Occipital lobe (tissue), 2 donors: ENCODE results near the gene OR2T3. TPM values are rescaled to one million over a fixed set of nuclear protein-coding genes. Genes with fewer than 3 reads are reported as not detected.
"Not testable (repeated sequence)": the region's sequence is repeated elsewhere in the genome, so short reads cannot be mapped to it uniquely, and the experiment has no call there.

ENCODE experiments used
- DNase-seq: peaks from one replicate; lab custom pipeline; 2025; lab: John Stamatoyannopoulos, UW
- total RNA-seq: library from RNA; depleted of rRNA; stranded (reverse); fragments of >200 nt; gene quantifications from one replicate; pipeline ENCODE4 v1.2.3, GENCODE V29; 2014

Gene OR2T3, protein sequence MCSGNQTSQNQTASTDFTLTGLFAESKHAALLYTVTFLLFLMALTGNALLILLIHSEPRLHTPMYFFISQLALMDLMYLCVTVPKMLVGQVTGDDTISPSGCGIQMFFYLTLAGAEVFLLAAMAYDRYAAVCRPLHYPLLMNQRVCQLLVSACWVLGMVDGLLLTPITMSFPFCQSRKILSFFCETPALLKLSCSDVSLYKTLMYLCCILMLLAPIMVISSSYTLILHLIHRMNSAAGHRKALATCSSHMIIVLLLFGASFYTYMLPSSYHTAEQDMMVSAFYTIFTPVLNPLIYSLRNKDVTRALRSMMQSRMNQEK
- not detected for total RNA-seq

GRCh38 chr1:248473051-248473450 is at the start of gene OR2T3:
TSS of gene OR2T3 (plus strand) at chr1:248473351. CDS start at chr1:248473351, 0 bp downstream.
- not testable (repeated sequence) for DNase-seq

- not testable (repeated sequence) for DNase-seq
Observed at GRCh38 chr1:248427526-248428191, 45.5 kb upstream of the OR2T3 start.

- not testable (repeated sequence) for DNase-seq
Observed at GRCh38 chr1:248428192-248428533, 45.0 kb upstream of the OR2T3 start.

DNA sequence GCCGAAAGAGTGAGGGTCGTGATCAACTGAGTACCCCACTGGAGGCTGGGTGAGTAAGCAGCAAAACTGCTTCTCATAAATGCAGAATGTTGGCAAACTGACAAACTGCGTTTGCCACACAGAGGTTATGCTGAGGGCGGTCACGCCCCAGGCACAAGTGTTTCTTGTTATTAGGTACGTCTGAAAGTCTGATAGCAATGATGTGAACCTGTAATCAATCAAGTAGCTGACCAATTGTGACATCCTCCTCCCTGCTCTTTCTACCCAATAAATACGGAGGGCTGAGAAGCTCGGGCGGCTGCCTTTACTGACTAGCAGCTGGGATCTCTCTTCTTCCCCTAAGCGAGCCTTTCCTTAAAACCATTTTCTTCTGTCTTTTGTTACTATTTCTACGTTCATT is 41.5 kb upstream of the OR2T3 start:
- not testable (repeated sequence) for DNase-seq

DNA sequence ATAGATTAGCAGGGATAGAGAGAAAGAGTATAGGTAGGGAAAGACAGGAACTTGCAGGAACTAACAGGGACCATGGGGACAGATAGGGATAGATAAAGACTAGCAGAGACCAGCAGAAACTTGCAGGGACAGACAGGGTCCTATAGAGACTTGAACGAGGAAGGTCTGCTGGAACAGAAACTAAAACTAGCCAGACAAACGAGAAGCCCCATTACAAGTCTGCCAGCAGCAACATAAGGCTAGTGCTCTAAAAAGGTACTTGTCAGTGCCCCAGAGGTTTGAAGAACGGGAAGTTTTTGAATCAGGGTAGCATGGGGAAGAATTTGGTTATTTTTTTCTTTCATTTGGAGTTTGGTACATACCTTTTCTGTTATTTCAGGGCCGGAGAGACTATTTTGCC is 41.0 kb upstream of the OR2T3 start:
- not testable (repeated sequence) for DNase-seq

DNA sequence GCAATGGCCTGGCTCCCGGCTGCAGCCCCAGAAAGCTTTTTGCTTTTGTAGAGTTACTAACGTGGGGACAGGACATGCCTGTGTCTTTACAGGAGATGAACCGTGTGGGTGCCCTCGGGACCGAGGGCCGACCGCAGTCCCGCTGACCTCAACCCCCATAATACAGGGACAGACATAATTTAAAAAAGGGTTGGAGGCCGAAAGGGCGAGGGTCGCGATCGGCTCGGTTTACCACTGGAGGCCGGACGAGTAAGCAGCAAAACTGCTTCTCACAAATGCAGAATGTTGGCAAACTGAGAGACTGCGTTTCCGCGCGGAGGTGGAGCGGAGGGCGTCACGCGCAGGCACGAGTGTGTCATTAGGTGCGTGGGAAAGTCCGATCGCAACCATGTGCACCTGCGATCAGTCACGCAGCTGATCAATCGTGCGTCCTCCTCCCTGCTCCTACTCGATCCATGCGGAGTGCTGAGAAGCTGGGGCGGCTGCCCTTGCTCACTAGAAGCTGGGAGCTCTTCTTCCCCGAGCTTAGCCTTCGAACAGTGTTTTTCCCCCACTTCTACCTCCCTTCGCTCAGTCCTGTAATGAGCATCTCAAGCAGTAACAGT is 39.2 kb upstream of the OR2T3 start:
- DNase-seq = not testable (repeated sequence)

DNA sequence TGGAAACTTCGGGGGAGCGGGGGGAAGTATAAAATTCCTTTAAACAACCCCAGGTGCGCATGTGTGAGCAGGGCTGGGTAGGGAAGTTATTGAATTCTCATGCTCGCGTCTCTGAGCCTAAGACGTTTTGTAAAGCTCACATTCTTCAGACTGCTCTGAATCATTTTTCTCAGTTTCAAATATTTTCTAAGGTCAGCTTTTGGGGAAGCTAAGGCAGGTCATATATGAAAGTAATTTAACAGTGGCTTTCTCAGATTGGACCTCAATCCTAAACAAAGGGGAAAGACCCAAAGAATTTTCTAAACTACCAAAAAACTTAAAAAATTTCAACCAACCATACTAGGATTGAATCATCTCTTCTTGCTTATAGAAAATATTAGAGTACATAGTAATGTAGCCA is 38.2 kb upstream of the OR2T3 start:
- not testable (repeated sequence) for DNase-seq

DNA sequence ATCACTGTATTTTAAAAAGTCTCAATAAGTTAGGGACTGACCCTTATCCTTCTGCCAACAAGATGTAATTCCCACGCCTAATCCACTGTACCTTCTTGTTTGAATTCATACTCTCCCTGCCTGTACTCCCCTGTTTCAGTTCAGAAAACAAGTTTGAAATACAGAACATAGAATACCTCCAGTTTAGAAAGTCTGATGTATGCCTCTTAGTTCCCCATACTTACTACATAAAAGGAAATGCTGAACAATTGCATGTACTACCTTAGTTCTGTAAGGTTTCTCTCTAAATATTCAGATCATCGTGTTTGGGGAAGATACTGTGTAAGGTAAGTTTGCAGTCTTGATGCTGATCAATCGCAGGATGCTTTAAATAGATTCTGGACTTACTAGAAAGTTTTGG is 36.8 kb upstream of the OR2T3 start:
- DNase-seq = not testable (repeated sequence)

- not testable (repeated sequence) for DNase-seq
Observed at GRCh38 chr1:248438668-248439067, 34.5 kb upstream of the OR2T3 start.

- not testable (repeated sequence) for DNase-seq
Observed at GRCh38 chr1:248439283-248439682, 33.9 kb upstream of the OR2T3 start.

DNA sequence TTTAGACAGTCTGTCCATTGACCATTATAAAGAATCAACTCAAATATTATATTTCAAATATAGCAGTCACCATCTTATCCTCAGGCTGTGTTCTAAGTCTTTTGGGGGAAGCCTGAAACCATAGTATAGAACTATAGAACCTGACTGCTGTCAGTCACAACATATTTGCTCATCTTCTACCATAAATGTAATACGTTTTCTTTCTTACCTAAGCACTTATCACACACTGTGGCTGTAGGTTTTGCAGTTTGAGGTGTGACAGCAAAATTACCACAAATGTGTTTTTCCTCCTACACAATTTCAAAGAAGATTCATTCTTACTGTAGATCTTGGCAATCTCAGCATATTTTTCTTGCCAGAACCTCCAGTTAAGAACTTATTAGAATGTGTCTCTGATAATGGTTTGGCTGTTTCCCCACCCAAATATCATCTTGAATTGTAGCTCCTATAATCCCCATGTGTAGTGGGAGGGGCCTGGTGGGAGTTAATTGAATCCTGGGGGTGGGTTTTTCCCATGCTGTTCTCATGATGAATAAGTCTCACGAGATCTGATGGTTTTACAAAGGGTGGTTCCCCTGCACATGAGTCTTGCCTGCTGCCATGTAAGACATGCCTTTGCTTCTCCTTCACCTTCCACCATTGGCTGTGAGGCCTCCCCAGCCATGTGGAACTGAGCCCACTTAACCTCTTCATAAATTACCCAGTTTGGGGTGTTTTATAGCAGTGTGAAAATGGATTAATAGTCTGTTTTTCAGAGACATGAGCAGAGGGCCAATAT is 30.5 kb upstream of the OR2T3 start:
- not testable (repeated sequence) for DNase-seq

GRCh38 chr1:248444603-248445002 is 28.5 kb upstream of the OR2T3 start:
- not testable (repeated sequence) for DNase-seq

DNA sequence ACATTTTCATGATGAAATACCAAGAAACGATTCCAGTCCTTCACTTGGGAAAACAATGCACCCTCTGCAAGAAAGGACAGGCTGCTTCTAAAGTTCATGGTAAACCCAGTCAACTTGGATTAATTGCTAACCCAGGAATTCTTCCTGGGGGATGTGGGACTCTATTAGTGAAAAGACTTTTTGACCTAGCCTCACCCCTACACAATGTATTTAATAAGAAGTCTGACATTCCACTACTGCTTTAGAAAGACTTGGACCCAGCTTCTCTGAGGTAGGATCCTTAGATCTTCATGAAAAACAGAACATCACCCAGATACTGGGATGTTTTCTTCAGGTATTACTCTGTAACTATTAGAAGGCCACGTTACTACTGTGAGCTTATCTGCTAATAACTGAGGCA is 27.8 kb upstream of the OR2T3 start, which contains the start of gene OR2T2:
Gene OR2T2, plus strand, starts transcription at position 239 of the 400 bp plus-strand sequence. CDS start 7,161 bp downstream, outside the sequence.
- DNase-seq = not testable (repeated sequence)

GRCh38 chr1:248448409-248449074 is 24.6 kb upstream of the OR2T3 start:
- not testable (repeated sequence) for DNase-seq

- not testable (repeated sequence) for DNase-seq
Observed at GRCh38 chr1:248449821-248450465, 23.2 kb upstream of the OR2T3 start.

GRCh38 chr1:248450466-248451145 is 22.5 kb upstream of the OR2T3 start:
- not testable (repeated sequence) for DNase-seq

DNA sequence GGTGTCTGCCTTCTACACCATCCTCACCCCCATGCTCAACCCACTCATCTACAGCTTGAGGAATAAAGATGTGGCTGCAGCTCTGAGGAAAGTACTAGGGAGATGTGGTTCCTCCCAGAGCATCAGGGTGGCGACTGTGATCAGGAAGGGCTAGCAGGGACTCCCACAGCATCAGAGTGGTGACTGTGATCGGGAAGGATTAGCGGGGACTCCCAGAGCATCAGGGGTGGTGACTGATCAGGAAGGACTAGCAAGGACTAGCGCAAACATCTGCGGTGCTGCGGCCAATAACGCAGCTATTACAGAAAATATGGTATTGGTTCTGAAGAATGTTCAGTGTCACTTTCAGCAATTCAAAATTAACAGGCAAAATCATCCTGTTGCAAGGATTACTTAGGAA is 19.5 kb upstream of the OR2T3 start:
- DNase-seq = not testable (repeated sequence)

GRCh38 chr1:248455045-248455444 is 18.1 kb upstream of the OR2T3 start:
- not testable (repeated sequence) for DNase-seq

- not testable (repeated sequence) for DNase-seq
Observed at GRCh38 chr1:248456635-248457034, 16.5 kb upstream of the OR2T3 start.

DNA sequence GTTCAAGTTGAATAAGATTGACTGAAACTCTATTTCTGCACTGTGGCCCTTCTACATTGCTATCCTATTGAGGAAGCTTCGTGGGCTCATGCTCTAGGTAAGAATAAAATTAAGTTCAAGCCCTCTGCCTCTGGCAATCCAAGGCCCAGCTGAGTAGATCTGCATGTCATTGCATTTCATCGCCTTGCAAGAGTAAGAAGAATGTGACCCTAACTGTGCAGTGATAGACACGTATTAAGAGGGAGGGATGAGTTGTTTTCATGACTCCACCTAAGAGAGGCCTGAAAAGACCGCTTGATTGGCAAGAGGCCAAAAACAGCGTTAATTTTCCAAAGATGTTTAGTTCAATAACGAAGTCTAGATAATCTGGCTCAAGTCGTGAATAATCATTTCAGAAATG is 14.0 kb upstream of the OR2T3 start:
- not testable (repeated sequence) for DNase-seq
